Subcutaneous adipose tissue (tissue), 4 donors: Measurements from ENCODE around the gene UBB. TPM values are rescaled to one million over a fixed set of nuclear protein-coding genes. Genes with fewer than 3 reads are reported as not detected.

Experiments used
- total RNA-seq, 4 donors: library from RNA; depleted of rRNA; stranded (reverse); fragments of >200 nt; gene quantifications; one replicate each; pipeline ENCODE4 v1.1.0, GENCODE V29; 2016
- TF ChIP-seq, protein P1 (sequence below): fragments of 450-650 bp; IDR thresholded peaks from one replicate; pipeline ENCODE4 v1.5.1; 2016; ENCODE audit warnings: low read depth, mild to moderate bottlenecking, control low read depth, antibody characterized with exemption, moderate library complexity

The UBB gene
- total RNA-seq, 4 donors from 2014 or later, result 631 to 867 (median 703) TPM

GRCh38 chr17:16417896-16418684 is 37.2 kb downstream of the UBB start:
- TF ChIP-seq, protein P1, sequence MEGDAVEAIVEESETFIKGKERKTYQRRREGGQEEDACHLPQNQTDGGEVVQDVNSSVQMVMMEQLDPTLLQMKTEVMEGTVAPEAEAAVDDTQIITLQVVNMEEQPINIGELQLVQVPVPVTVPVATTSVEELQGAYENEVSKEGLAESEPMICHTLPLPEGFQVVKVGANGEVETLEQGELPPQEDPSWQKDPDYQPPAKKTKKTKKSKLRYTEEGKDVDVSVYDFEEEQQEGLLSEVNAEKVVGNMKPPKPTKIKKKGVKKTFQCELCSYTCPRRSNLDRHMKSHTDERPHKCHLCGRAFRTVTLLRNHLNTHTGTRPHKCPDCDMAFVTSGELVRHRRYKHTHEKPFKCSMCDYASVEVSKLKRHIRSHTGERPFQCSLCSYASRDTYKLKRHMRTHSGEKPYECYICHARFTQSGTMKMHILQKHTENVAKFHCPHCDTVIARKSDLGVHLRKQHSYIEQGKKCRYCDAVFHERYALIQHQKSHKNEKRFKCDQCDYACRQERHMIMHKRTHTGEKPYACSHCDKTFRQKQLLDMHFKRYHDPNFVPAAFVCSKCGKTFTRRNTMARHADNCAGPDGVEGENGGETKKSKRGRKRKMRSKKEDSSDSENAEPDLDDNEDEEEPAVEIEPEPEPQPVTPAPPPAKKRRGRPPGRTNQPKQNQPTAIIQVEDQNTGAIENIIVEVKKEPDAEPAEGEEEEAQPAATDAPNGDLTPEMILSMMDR, result no peak

- TF ChIP-seq, protein P1, result no peak
Measured at GRCh38 chr17:16418685-16419068, 37.8 kb downstream of the UBB start.

DNA sequence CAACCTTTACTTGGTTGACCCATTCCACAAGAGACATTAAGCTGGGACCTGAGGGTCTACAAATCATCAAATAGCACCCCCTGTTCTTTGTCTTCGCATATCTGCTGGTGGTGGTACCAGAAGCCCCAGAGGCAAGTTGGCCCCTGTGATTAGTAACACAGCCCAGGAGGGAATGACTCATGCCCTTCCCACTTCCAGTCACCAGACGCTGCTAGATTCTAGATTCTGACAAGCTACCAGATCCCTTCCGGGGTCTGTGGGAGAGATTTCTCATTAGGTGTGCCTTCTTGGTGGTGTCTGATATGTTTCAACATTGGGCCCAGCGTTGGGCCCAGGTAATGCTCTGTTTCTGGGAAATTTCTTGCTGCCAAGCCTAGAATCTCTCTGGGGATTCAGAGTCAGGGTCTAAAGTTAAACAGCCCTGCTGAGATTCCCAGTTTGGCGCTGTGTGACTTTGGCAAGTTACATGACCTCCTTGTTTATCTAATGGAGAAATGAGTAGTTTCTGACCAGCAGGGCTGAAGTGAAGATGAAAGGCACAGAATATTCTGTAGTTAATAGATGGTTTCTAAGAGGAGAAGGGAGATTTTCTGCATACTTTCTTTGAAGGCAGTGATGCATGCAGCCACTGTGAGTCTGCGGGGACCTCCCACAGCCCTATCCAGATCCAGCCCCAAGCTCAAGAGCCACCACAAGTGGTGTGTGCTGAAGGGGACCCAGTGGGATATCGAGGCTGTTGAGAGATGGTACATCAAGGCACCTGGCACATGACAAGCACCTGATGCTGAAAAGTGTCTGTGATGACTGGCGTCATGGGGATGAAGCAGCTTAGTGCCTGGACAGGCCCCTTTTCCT is 38.4 kb downstream of the UBB start:
- TF ChIP-seq, protein P1, result no peak

- TF ChIP-seq, protein P1, result no peak
Measured at GRCh38 chr17:16419929-16420271, 39.0 kb downstream of the UBB start.

DNA sequence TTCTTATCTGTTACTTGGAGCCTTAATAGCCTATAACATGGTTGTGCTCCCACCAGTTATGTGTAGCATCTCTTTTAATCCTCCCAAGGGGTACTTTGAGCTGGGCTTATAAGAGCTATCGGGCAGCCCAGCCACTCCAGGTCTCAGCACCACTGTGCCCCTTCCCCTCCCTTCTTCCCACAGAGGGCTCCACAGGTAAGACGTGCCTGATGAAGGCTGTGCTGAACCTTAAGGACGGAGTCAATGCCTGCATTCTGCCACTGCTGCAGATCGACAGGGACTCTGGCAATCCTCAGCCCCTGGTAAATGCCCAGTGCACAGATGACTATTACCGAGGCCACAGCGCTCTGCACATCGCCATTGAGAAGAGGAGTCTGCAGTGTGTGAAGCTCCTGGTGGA is 41.5 kb downstream of the UBB start:
- TF ChIP-seq, protein P1, result no peak

GRCh38 chr17:16423226-16423872 is 42.5 kb downstream of the UBB start:
- TF ChIP-seq, protein P1, result no peak

- TF ChIP-seq, protein P1, result no peak
Measured at GRCh38 chr17:16425202-16425601, 44.3 kb downstream of the UBB start.
